Choroid plexus epithelial cell (primary cell): ENCODE results near the gene PTPRK.

Experiments
- DNase-seq: peaks from one replicate; pipeline ENCODE4 v3.0.0-alpha.2; 2010; ENCODE audit warnings: low read depth
- H3K4me3 ChIP-seq: 2 replicates; pipeline ENCODE4 v1.5.1; 2011; ENCODE audit warnings: low read depth, mild to moderate bottlenecking, control low read depth, low read length, moderate library complexity
- CTCF ChIP-seq: conservative IDR thresholded peaks from 2 replicates; pipeline ENCODE4 v1.5.1; 2011; ENCODE audit warnings: low read depth, mild to moderate bottlenecking, control low read depth, inconsistent platforms, low read length, moderate library complexity

PTPRK gene

GRCh38 chr6:128284128-128284527 is 236.3 kb downstream of the PTPRK start:
- DNase-seq: no peak

DNA sequence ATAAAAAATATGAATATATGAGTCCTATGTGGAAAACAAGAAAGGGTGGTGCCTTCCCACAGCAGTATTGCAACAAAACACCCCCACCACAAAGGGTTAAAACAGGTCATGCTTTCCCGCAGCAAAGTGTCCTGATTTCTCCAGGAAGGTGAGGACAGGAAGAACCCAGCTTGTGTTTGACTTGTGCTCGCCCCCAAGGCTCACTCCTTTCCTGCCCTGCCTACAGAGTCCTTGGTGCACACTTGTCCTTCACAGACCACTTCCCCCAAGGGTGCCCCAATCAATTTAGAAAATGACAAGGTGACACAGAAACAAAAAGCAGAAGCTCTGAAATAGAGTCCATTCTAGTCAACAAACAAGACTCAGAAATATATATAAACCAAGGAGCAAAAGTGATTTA is 237.4 kb downstream of the PTPRK start:
- H3K4me3 ChIP-seq: no peak overlapping the region
- no peak for TF ChIP-seq CTCF
- no peak for DNase-seq

More at GRCh38 chr6:128284128-128284527, 236.3 kb downstream of the PTPRK start:
- TF ChIP-seq CTCF: no peak
- H3K4me3 ChIP-seq: no peak overlapping the region

- DNase-seq: no peak
- H3K4me3 ChIP-seq: no peak overlapping the region
- no peak for TF ChIP-seq CTCF
Observed at GRCh38 chr6:128280960-128281359, 239.4 kb downstream of the PTPRK start.

- no peak for DNase-seq
- H3K4me3 ChIP-seq: no peak overlapping the region
- no peak for TF ChIP-seq CTCF
Observed at GRCh38 chr6:128280066-128280465, 240.3 kb downstream of the PTPRK start.

- H3K4me3 ChIP-seq: no peak overlapping the region
- no peak for DNase-seq
- no peak for TF ChIP-seq CTCF
Observed at GRCh38 chr6:128278836-128279235, 241.6 kb downstream of the PTPRK start.

GRCh38 chr6:128277379-128277778 is 243.0 kb downstream of the PTPRK start:
- TF ChIP-seq CTCF: no peak
- no peak overlapping the region for H3K4me3 ChIP-seq
- DNase-seq: no peak

DNA sequence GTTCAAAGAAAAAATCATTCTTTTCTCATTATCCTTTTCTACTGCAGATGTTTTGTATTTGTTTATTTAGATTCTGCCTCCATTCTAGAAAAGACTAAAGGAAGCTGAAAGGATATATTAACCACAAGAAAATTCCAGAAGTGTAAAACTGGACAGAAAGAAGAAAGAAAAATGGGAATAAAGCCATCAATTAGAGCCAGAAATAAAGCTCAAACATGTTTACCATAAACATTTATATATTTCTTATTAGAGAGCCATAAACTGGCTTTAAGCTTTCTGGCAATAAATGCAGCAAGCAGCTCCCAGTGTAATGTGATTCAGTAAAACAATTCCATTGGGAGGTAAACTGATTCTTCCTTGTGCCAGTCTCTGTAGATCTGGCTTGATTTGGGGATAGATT is 244.1 kb downstream of the PTPRK start:
- DNase-seq: no peak
- no peak overlapping the region for H3K4me3 ChIP-seq
- TF ChIP-seq CTCF: no peak
